ENCODE data around the gene ENTPD6. TPM values are rescaled to one million over a fixed set of nuclear protein-coding genes. Genes with fewer than 3 reads are reported as not detected.

Gene ENTPD6
- total RNA-seq, 4 donors from 2014 or later: 34.8 to 49.2 (median 43.9) TPM

DNA sequence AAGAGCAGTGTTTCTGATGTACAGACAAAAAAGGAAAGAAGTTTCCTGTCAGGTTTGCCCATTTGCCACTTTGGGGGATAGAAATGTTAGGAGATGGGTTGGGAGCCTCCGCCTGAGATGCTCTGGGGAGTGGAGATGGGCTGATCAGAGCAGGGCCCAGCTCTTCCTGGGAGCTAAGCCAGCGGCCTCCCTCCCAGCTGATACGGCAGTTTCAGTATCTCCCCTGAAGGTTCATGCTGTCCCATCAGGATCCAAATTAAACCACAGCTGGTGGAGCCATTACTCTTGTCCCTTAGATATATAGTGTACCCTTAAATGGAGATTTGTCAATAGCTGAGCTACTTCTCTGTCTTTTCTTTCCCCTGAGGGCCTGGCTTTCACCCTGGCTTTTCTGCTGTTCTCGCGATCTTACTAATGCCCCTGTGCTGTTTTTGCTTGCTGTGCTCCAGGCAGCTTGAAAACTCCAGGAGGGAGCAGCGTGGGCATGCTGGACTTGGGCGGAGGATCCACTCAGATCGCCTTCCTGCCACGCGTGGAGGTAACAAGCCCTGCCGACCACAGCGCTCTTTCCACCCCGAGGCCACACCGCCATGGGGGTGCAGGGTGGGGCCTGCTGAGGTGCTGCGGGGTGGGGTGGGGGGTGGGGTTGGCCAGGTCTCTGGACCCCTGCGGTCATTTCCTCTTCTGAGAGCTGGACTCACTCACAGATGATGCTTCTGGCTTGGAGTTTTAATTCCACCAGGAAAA lies 20.9 kb downstream of the ENTPD6 start:
- WGBS, 2 donors (ENCODE audit: low coverage in 1 of 2): 83 to 95% methylated on average over 2 to 8 of the region's 16 CpGs
- Histone ChIP-seq H3K4me3 (no peak overlapping the region), H3K27ac (peak overlapping the region in 3 of 4 donors; percentile 40 to 43 (median 41)), H3K36me3 (peaks cover 0 to 99% of the 10 kb centered on the region in 2 donors), H3K27me3 (no peaks in the 10 kb centered on the region), H3K9me3 (no peaks in the 10 kb centered on the region), H3K4me1 (peaks cover 0 to 17% (median 0%) of the 10 kb centered on the region in 3 donors)
- TF ChIP-seq, protein P1, sequence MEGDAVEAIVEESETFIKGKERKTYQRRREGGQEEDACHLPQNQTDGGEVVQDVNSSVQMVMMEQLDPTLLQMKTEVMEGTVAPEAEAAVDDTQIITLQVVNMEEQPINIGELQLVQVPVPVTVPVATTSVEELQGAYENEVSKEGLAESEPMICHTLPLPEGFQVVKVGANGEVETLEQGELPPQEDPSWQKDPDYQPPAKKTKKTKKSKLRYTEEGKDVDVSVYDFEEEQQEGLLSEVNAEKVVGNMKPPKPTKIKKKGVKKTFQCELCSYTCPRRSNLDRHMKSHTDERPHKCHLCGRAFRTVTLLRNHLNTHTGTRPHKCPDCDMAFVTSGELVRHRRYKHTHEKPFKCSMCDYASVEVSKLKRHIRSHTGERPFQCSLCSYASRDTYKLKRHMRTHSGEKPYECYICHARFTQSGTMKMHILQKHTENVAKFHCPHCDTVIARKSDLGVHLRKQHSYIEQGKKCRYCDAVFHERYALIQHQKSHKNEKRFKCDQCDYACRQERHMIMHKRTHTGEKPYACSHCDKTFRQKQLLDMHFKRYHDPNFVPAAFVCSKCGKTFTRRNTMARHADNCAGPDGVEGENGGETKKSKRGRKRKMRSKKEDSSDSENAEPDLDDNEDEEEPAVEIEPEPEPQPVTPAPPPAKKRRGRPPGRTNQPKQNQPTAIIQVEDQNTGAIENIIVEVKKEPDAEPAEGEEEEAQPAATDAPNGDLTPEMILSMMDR (IDR thresholded peaks at IDR 0.05): no peak
- TF ChIP-seq EP300 (IDR thresholded peaks at IDR 0.05): no peak
- no peak for TF ChIP-seq POLR2A (IDR thresholded peaks at IDR 0.05)
- no peak for TF ChIP-seq POLR2AphosphoS5 (IDR thresholded peaks at IDR 0.05)
- ATAC-seq: no peak

DNA sequence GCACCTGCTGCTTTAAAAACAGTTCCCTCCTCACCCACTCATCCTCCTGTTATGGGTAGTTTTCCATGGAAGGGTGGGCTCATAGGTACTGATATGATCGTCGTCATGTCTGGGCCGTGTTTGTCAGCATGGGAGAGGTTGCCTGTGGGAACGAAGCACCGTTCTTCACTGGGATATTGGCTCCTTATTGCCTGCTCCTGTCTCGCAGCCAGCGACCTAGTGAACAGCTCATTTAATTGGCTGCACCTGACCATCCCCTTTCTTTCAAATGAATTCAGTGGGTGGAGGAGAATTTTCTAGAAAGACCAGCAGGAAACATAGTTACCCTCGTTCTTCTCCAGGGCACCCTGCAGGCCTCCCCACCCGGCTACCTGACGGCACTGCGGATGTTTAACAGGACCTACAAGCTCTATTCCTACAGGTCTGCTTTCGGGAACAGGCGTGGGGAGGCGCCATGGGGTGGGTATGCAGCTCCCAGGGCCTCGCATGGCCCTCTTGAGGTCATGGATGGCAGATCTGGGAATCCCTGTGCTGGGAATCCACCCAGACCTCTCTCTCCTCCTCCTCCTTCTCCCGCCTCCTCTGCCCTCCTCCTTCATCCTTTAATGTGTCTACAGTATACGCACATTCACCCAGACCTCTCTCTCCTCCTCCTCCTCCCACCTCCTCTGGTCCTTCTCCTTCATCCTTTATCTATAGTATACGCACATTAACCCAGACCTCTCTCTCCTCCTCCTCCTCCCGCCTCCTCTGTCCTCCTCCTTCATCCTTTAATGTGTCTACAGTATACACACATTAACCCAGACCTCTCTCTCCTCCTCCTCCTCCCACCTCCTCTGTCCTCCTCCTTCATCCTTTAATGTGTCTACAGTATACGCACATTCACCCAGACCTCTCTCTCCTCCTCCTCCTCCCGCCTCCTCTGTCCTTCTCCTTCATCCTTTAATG lies 21.9 kb downstream of the ENTPD6 start:
- TF ChIP-seq, protein P1 (IDR thresholded peaks at IDR 0.05): no peak
- no peak for TF ChIP-seq EP300 (IDR thresholded peaks at IDR 0.05)
- TF ChIP-seq POLR2AphosphoS5 (IDR thresholded peaks at IDR 0.05): no peak
- TF ChIP-seq POLR2A (IDR thresholded peaks at IDR 0.05): no peak
- Histone ChIP-seq H3K9me3 (no peaks in the 10 kb centered on the region), H3K4me3 (no peak overlapping the region), H3K36me3 (peaks cover 0 to 99% of the 10 kb centered on the region in 2 donors), H3K27ac (peak overlapping the region in 2 of 4 donors; percentile 41 to 43), H3K4me1 (peaks cover 0 to 28% (median 1%) of the 10 kb centered on the region in 3 donors), H3K27me3 (no peaks in the 10 kb centered on the region)
- 84 to 87% methylated on average over 12 to 20 of the region's 21 CpGs for WGBS, 2 donors (ENCODE audit: low coverage in 1 of 2)
- ATAC-seq: no peak

GRCh38 chr20:25218109-25218486 lies 22.6 kb downstream of the ENTPD6 start:
- ATAC-seq: no peak
- no peaks in the 10 kb centered on the region for H3K9me3 ChIP-seq
- H3K27me3 ChIP-seq: no peaks in the 10 kb centered on the region
- peaks cover 0 to 34% (median 4%) of the 10 kb centered on the region in 3 donors for H3K4me1 ChIP-seq
- peaks cover 0 to 99% of the 10 kb centered on the region in 2 donors for H3K36me3 ChIP-seq
- H3K27ac ChIP-seq: no peak overlapping the region
- H3K4me3 ChIP-seq: no peak overlapping the region
- TF ChIP-seq, protein P1 (IDR thresholded peaks at IDR 0.05): no peak
- TF ChIP-seq POLR2AphosphoS5 (IDR thresholded peaks at IDR 0.05): no peak
- no peak for TF ChIP-seq POLR2A (IDR thresholded peaks at IDR 0.05)
- TF ChIP-seq EP300 (IDR thresholded peaks at IDR 0.05): no peak
- WGBS, 2 donors (ENCODE audit: low coverage in 1 of 2): 80 to 87% methylated on average over 5 of the region's 8 CpGs

DNA sequence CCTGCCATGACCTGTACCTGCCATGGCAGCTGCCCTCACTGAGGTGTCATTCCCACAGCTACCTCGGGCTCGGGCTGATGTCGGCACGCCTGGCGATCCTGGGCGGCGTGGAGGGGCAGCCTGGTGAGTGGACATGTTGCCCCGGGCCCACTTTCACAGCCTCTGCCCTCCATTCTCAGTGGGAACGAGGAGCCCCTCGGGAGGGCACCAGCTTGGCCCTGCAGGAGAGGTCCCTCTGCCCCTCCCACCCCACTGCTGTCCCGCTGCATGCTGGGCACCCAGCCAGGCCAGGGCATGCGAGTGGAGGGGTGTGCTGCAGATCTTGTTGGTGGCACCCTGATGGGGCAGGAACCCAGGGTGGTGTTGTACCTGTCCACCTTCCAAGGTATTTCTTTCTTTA lies 23.0 kb downstream of the ENTPD6 start:
- Histone ChIP-seq H3K27ac (no peak overlapping the region), H3K27me3 (no peaks in the 10 kb centered on the region), H3K9me3 (no peaks in the 10 kb centered on the region), H3K36me3 (peaks cover 0 to 99% of the 10 kb centered on the region in 2 donors), H3K4me3 (no peak overlapping the region), H3K4me1 (peaks cover 0 to 38% (median 4%) of the 10 kb centered on the region in 3 donors)
- ATAC-seq: no peak
- no CpG with 5 or more reads among the region's 12 CpGs for WGBS, 2 donors (ENCODE audit: low coverage in 1 of 2)
- TF ChIP-seq, protein P1 (IDR thresholded peaks at IDR 0.05): no peak
- TF ChIP-seq EP300 (IDR thresholded peaks at IDR 0.05) (no peak), POLR2A (IDR thresholded peaks at IDR 0.05) (no peak), POLR2AphosphoS5 (IDR thresholded peaks at IDR 0.05) (no peak)

Data from gastroesophageal sphincter (tissue), 4 donors.